OCI-LY3 (cell line): Measurements from ENCODE around the gene PTS.

Source experiments
- EZH2phosphoT487 ChIP-seq: fragments of 200-600 bp; shearing (Covaris generic); IDR thresholded peaks from 2 replicates; pipeline ENCODE4 v1.6.1; 2018; ENCODE audit warnings: antibody characterized with exemption, mixed run types, low read depth
- TF ChIP-seq, protein P1 (sequence below): fragments of 200-600, 300-600 bp; sonication (generic); IDR thresholded peaks from 2 replicates; pipeline ENCODE4 v1.5.1; 2014; ENCODE audit warnings: antibody characterized with exemption, low read length, low read depth

DNA sequence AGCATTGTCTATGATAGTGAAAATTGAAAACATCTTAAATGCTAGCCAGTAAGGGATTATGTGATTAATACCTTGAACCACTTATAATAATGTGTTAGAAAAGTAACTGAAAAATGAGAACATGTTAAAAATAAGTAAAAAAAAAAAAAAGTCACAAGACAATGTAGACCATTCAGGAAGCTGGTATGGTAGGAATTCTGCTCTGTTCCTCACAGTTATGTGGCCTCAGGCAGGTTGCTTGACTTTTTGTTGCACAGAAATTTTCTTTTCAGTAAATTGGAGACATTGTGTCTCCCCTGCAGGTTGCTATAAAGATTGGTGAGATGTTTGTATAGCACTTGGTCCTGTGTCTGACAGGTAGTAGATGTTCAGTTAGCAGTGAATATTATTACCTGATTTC lies 51.7 kb downstream of the PTS start:
- TF ChIP-seq, protein P1, sequence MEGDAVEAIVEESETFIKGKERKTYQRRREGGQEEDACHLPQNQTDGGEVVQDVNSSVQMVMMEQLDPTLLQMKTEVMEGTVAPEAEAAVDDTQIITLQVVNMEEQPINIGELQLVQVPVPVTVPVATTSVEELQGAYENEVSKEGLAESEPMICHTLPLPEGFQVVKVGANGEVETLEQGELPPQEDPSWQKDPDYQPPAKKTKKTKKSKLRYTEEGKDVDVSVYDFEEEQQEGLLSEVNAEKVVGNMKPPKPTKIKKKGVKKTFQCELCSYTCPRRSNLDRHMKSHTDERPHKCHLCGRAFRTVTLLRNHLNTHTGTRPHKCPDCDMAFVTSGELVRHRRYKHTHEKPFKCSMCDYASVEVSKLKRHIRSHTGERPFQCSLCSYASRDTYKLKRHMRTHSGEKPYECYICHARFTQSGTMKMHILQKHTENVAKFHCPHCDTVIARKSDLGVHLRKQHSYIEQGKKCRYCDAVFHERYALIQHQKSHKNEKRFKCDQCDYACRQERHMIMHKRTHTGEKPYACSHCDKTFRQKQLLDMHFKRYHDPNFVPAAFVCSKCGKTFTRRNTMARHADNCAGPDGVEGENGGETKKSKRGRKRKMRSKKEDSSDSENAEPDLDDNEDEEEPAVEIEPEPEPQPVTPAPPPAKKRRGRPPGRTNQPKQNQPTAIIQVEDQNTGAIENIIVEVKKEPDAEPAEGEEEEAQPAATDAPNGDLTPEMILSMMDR, result no peak
- no peak for TF ChIP-seq EZH2phosphoT487
